ENCODE results near the gene REPIN1. TPM values are rescaled to one million over a fixed set of nuclear protein-coding genes. Genes with fewer than 3 reads are reported as not detected.
A peak's percentile ranks its signal among the peaks of the same experiment; 100 is the strongest.

The REPIN1 gene
- total and polyA plus RNA-seq, 8 donors: 61.5 to 110 (median 71.6) TPM

DNA sequence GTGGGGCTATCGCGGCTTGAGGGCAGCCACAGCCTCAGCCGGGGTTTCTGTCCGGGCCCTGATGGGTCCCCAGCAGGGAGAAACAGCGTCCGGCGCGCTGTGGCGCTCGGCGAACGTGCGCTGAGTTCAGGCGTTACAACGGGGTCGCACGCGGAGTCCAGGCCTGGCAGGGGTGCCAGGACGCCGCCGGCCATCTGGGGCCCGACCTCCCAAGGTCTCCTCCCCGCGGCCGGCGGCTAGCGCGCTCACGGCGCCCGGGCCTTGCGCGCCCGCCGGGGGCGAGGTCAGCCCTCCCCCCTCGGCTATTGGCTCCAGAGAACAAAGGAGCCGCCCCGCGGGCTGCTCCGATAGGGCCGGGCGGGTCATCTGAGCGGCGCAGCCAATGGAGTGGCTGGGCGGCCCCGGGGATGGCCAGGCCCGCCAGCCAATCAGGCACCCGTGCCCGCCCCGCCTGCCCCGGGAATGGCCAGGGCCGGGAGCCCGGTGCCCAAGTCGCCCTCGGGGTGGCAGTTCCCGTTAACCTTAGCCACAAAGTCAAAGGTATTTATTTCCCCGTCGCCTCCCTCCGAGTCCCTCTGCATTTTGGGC, 10.3 kb downstream of the REPIN1 start, which contains the start of gene ZNF775:
Gene ZNF775, plus strand, starts transcription at position 478 of the 588 bp plus-strand sequence. CDS start 9,141 bp downstream, outside the sequence.
- intact Hi-C loops (cut with DNase I): no loop called here
- TF ChIP-seq, protein P1, sequence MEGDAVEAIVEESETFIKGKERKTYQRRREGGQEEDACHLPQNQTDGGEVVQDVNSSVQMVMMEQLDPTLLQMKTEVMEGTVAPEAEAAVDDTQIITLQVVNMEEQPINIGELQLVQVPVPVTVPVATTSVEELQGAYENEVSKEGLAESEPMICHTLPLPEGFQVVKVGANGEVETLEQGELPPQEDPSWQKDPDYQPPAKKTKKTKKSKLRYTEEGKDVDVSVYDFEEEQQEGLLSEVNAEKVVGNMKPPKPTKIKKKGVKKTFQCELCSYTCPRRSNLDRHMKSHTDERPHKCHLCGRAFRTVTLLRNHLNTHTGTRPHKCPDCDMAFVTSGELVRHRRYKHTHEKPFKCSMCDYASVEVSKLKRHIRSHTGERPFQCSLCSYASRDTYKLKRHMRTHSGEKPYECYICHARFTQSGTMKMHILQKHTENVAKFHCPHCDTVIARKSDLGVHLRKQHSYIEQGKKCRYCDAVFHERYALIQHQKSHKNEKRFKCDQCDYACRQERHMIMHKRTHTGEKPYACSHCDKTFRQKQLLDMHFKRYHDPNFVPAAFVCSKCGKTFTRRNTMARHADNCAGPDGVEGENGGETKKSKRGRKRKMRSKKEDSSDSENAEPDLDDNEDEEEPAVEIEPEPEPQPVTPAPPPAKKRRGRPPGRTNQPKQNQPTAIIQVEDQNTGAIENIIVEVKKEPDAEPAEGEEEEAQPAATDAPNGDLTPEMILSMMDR (IDR thresholded peaks at IDR 0.05): no peak
- DNase-seq (peak; percentile 93 to 97 (median 96)), ATAC-seq (peak; percentile 96)
- peak within 1 kb of the TSS; percentile 84 to 92 for H3K27ac ChIP-seq
- peaks cover 0 to 6% of the 10 kb centered on the region in 2 donors for H3K36me3 ChIP-seq
- H3K9me3 ChIP-seq: no peaks in the 10 kb centered on the region
- H3K4me1 ChIP-seq: peaks cover 12 to 36% of the 10 kb centered on the region in 2 donors
- peak within 1 kb of the TSS; percentile 75 to 96 for H3K4me3 ChIP-seq
- H3K27me3 ChIP-seq: no peaks in the 10 kb centered on the region

DNA sequence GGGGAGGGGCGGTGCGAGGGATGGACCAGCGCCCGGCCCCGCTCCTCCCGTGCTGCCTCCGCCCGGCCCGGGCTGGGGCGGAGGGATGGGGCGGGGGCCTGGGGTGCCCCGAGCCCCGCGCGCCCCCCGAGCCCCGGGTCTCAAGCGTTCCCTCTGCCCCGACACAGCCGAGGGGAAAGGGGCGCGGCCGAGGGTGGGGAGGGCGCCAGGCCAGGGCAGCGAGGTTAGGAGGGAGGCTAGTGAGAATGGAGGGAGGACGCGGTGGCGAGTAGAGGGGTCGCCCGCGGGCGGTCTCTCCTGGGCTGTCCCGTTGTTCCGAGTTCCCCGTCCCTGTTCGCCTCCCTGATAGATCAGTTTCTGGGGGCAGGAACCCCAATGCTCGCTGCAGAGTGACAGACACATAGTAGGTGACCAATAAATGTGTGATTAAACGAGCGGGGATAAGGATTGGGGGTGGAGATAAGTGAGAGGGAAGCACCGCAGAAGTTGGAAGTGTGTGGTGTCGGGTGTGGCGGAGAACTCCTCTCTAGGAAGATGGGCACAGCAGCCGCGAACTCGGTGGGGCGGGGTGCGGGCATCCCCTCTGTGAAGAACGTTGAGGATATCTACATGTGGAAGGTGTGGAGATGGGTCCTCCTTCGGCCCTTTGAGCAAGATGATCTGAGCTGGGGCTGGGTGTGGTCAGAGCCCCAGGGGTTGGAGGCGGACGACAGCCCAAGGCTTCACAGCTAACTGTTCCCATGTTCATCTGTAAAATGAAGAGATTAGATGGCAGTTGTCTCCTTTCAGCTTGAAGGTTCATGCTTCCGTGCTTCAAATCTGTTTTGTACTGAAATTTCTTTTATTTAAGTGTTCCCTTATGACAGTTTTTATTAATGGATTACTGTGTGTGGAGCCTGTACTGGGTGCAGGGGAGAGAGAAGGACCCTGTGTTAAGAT, 11.1 kb downstream of the REPIN1 start:
- H3K27ac ChIP-seq: peak overlapping the region; percentile 82 to 84
- no peak for ATAC-seq
- TF ChIP-seq, protein P1 (IDR thresholded peaks at IDR 0.05): no peak
- peak overlapping the region; percentile 75 to 96 for H3K4me3 ChIP-seq
- no peaks in the 10 kb centered on the region for H3K27me3 ChIP-seq
- H3K9me3 ChIP-seq: no peaks in the 10 kb centered on the region
- DNase-seq: no peak
- intact Hi-C loops (cut with DNase I): no loop called here
- no peaks in the 10 kb centered on the region for H3K36me3 ChIP-seq
- H3K4me1 ChIP-seq: peaks cover 12 to 43% of the 10 kb centered on the region in 2 donors

DNA sequence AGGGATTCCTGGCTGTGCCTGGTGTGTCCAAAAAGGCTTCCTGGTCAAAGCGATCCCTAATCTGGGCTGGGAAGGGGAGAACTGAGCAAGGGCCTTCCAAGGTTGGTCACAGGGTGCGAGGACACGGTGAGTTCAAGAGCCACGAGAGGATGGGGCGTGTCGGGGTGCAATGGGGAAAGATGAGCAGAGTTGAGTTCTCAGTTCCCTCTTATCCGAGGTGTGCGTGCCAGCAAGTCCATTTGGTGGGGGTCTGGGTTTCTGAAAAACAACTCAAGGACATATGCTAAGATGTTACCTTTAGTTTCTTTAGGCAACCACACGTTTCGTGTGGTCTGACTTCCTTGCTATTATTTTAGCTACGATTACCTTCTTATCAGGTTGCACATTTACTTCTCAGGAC, 11.8 kb downstream of the REPIN1 start:
- TF ChIP-seq, protein P1 (IDR thresholded peaks at IDR 0.05): no peak
- Histone ChIP-seq H3K27ac (no peak overlapping the region), H3K4me3 (peak overlapping the region in 1 of 2 donors; percentile 75), H3K9me3 (no peaks in the 10 kb centered on the region), H3K27me3 (no peaks in the 10 kb centered on the region), H3K4me1 (peaks cover 12 to 51% of the 10 kb centered on the region in 2 donors), H3K36me3 (no peaks in the 10 kb centered on the region)
- intact Hi-C loops (cut with DNase I): no loop called here
- DNase-seq: no peak
- no peak for ATAC-seq

DNA sequence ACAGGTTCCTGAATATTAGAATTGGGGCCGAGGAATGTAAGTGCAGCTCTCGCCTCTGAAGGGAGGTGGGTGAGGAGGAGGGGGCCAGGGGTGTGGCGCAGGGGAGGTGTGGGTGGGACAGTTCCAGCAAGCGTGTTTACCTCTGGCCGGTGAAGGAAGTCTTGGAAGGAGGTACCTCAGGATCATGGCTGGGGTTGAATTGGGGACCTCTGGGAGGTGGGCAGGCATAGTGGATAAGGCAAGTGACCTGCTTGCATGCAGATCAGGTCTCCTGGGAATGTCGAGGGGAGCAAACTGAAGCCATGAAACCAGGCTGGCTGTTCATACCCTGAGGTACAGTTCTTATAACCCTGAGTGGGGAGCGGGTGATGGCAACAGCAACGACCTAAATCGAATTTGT, 12.5 kb downstream of the REPIN1 start:
- TF ChIP-seq, protein P1 (IDR thresholded peaks at IDR 0.05): no peak
- Histone ChIP-seq H3K9me3 (no peaks in the 10 kb centered on the region), H3K36me3 (no peaks in the 10 kb centered on the region), H3K4me3 (no peak overlapping the region), H3K27ac (no peak overlapping the region), H3K4me1 (peaks cover 12 to 51% of the 10 kb centered on the region in 2 donors), H3K27me3 (no peaks in the 10 kb centered on the region)
- intact Hi-C loops (cut with DNase I): no loop called here
- DNase-seq: no peak
- ATAC-seq: no peak

DNA sequence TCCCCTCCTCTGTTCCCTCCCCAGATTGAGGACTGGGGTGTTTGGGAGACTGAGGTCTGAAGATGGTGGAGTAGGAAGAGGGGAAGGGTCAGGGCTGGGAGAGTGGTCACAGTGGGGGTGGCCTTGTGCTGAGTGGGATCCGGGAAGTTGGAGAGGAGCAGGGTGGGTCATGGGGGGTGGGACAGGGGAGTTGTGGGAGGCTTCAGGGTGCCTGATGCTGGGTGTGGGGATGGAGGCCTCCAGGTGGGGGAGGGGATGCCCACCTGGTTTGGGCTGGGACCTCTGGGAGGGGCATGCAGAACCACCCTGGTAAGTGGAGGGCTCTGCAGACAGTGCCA, 13.1 kb downstream of the REPIN1 start:
- DNase-seq: no peak
- H3K27me3 ChIP-seq: no peaks in the 10 kb centered on the region
- no peak for ATAC-seq
- H3K36me3 ChIP-seq: no peaks in the 10 kb centered on the region
- intact Hi-C loops (cut with DNase I): no loop called here
- H3K27ac ChIP-seq: no peak overlapping the region
- no peaks in the 10 kb centered on the region for H3K9me3 ChIP-seq
- peaks cover 12 to 48% of the 10 kb centered on the region in 2 donors for H3K4me1 ChIP-seq
- TF ChIP-seq, protein P1 (IDR thresholded peaks at IDR 0.05): no peak
- H3K4me3 ChIP-seq: no peak overlapping the region

All from left lung (tissue), 10 donors.